Hepatocyte (in vitro differentiated cells): Measurements from ENCODE around the gene MRPL38.
"Not testable (repeated sequence)": the region's sequence is repeated elsewhere in the genome, so short reads cannot be mapped to it uniquely, and the experiment has no call there.

Experiments used
- EZH2phosphoT487 ChIP-seq: fragments of 200-600 bp; sonication (generic); IDR thresholded peaks from one replicate; pipeline ENCODE4 v1.6.1; 2018; ENCODE audit warnings: antibody characterized with exemption, mild to moderate bottlenecking, low read depth, moderate library complexity; ENCODE audit not compliant: unreplicated experiment, severe bottlenecking
- TF ChIP-seq, protein P1 (sequence below): fragments of 200-600 bp; sonication (generic); IDR thresholded peaks from 2 replicates; pipeline ENCODE4 v1.5.1; 2016; ENCODE audit warnings: antibody characterized with exemption, mild to moderate bottlenecking; ENCODE audit not compliant: poor library complexity

DNA sequence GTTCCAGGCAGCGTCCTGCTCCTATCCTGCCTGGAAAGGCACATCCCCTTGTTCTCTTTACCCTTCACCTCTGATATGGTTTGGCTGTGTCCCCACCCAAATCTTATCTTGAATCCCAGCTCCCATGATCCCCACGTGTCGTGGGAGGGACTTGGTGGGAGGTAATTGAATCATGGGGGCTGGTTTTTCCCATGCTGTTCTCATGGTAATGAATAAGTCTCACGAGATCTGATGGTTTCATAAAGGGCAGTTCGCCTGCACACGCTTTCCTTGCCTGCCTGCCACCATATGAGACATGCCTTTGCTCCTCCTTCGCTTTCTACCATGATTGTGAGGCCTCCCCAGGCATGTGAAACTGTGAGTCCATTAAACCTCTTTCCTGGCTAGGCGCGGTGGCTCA lies 18.8 kb downstream of the MRPL38 start:
- TF ChIP-seq, protein P1, sequence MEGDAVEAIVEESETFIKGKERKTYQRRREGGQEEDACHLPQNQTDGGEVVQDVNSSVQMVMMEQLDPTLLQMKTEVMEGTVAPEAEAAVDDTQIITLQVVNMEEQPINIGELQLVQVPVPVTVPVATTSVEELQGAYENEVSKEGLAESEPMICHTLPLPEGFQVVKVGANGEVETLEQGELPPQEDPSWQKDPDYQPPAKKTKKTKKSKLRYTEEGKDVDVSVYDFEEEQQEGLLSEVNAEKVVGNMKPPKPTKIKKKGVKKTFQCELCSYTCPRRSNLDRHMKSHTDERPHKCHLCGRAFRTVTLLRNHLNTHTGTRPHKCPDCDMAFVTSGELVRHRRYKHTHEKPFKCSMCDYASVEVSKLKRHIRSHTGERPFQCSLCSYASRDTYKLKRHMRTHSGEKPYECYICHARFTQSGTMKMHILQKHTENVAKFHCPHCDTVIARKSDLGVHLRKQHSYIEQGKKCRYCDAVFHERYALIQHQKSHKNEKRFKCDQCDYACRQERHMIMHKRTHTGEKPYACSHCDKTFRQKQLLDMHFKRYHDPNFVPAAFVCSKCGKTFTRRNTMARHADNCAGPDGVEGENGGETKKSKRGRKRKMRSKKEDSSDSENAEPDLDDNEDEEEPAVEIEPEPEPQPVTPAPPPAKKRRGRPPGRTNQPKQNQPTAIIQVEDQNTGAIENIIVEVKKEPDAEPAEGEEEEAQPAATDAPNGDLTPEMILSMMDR: not testable (repeated sequence)
- not testable (repeated sequence) for TF ChIP-seq EZH2phosphoT487
